Measurements from ENCODE around the gene MROH8.

DNA sequence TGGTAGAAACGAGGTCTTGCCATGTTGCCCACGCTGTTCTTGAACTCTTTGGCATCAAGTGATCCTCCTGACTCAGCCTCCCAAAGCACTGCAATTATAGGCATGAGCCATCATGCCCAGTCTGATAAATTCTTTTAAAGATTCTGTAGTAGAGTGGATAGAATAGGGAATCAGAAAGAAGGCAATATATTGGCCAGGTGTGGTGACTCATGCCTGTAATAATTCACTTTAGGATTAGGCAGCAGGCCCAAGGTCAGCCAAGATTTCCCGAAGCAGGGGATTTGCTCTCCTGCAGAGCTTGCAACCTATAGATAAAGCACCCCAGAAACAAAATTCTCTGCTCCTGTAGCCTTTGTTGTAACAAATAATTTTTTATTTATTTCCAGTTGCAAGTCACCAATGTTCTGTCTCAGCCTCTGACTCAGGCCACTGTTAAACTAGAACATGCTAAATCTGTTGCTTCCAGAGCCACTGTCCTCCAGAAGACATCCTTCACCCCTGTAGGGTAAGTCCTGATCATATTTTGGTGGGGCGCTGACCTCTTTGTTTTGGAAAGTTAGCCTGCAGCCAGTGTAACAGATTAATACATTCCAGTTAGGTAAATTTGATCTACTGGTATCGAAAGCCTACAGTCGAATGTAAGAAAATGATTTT lies 30.4 kb upstream of the MROH8 start:
- TF ChIP-seq CTCF (IDR thresholded peaks at IDR 0.05; ENCODE audit: borderline replicate concordance, extremely low read depth, low read length, poor library complexity, severe bottlenecking) (no peak), EZH2 (IDR thresholded peaks at IDR 0.05; ENCODE audit: borderline replicate concordance, low read depth, low read length, severe bottlenecking) (no peak)

Data from DND-41 (cell line).